ENCODE measurements around the gene FSCN2. TPM values are rescaled to one million over a fixed set of nuclear protein-coding genes. Genes with fewer than 3 reads are reported as not detected.

Gene FSCN2
- total and polyA plus RNA-seq, 5 donors: 0.45 to 0.63 (median 0.48) TPM

DNA sequence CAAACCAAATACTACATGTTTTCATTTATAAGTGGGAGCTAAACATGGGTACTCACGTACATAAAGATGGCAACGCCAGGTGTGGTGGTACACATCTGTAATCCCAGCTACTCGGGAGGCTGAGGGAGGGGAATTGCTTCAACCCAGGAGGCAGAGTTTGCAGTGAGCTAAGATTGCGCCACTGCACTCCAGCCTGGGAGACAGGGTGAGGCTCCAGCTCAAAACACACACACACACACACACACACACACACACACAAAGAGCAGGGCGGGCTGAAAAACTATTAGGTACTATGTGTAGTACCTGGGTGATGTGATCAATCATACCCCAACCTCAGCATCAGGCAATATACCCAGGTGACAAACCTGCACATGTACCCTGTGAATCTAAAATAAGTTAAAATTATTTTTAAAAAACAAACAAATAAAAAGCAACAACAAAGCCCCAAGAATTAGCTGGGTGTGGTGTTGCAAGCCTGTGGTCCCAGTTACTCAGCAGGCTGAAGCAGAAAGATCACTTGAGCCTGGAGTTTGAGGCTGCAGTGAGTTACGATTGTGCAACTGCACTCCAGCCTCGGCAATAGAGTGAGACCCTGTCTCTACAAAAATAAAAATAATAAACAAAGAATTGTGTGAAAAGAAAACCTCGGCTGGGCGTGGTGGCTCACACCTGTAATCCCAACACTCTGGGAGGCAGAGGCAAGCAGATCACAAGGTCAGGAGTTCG lies 35.8 kb downstream of the FSCN2 start:
- intact Hi-C loops (cut with DNase I): no loop called here
- Histone ChIP-seq H3K4me1 (ENCODE audit: control insufficient read depth, insufficient read depth, low read length) (peaks cover 11% of the 10 kb centered on the region), H3K27me3 (ENCODE audit: control insufficient read depth, insufficient read depth) (no peaks in the 10 kb centered on the region), H3K9me3 (ENCODE audit: control insufficient read depth, low read length) (no peaks in the 10 kb centered on the region), H3K27ac (ENCODE audit: low read length) (no peak overlapping the region), H3K4me3 (ENCODE audit: low read length) (no peak overlapping the region)
- 84% methylated on average over 10 of the region's 10 CpGs for WGBS
- no peak for ATAC-seq
- peak in 1 of 3 donors; percentile 16 for DNase-seq

DNA sequence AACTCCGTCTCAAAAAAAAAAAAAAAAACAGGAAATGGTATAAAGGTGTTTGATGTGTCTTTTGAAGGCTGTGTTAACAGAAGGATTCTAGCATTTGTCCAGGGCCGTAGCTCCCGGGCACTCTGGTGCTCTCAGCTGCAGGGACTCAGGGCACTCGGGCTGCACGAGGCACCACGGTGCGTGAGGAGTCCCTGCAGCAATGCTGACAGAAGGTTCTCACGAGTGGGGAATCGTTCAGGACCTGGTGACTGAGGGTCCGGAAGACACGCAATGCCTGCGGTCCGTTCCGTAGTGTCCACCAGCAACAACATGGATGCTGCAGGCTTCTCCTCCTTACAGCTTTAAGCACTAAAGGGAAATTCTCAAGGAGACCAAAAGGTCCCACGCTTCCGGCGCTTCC lies 36.6 kb downstream of the FSCN2 start:
- Histone ChIP-seq H3K27me3 (ENCODE audit: control insufficient read depth, insufficient read depth) (no peaks in the 10 kb centered on the region), H3K4me1 (ENCODE audit: control insufficient read depth, insufficient read depth, low read length) (peaks cover 11% of the 10 kb centered on the region), H3K27ac (ENCODE audit: low read length) (no peak overlapping the region), H3K4me3 (ENCODE audit: low read length) (no peak overlapping the region), H3K9me3 (ENCODE audit: control insufficient read depth, low read length) (no peaks in the 10 kb centered on the region)
- DNase-seq (peak in 1 of 3 donors; percentile 23), ATAC-seq (no peak)
- WGBS: 93% methylated on average over 17 of the region's 17 CpGs
- intact Hi-C loops (cut with DNase I): no loop called here

DNA sequence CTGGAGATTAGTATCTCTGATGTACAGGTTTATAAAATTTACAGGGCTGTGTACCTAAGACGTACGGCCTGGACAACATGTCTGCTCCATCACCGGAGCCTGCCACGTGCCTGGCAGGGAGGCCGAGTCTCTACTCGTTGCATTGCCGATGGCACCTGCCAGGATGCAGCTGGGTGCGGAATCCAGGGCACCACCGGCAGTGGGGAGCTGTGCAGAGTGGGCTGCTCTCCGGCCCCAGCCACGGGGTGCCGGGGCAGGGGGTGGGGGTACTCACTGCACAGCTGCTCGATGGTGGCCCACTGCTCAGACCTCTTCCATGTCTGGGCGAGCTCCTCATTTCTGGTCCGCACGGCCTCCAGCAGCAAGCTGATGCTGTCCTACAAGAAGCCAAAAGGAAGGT lies 37.1 kb downstream of the FSCN2 start:
- no peaks in the 10 kb centered on the region for H3K9me3 ChIP-seq (ENCODE audit: control insufficient read depth, low read length)
- no peak overlapping the region for H3K4me3 ChIP-seq (ENCODE audit: low read length)
- H3K27me3 ChIP-seq (ENCODE audit: control insufficient read depth, insufficient read depth): no peaks in the 10 kb centered on the region
- intact Hi-C loops (cut with DNase I): no loop called here
- H3K27ac ChIP-seq (ENCODE audit: low read length): no peak overlapping the region
- 91% methylated on average over 16 of the region's 16 CpGs for WGBS
- peak in 2 of 3 donors; percentile 40 to 42 for DNase-seq
- peaks cover 11% of the 10 kb centered on the region for H3K4me1 ChIP-seq (ENCODE audit: control insufficient read depth, insufficient read depth, low read length)
- no peak for ATAC-seq

DNA sequence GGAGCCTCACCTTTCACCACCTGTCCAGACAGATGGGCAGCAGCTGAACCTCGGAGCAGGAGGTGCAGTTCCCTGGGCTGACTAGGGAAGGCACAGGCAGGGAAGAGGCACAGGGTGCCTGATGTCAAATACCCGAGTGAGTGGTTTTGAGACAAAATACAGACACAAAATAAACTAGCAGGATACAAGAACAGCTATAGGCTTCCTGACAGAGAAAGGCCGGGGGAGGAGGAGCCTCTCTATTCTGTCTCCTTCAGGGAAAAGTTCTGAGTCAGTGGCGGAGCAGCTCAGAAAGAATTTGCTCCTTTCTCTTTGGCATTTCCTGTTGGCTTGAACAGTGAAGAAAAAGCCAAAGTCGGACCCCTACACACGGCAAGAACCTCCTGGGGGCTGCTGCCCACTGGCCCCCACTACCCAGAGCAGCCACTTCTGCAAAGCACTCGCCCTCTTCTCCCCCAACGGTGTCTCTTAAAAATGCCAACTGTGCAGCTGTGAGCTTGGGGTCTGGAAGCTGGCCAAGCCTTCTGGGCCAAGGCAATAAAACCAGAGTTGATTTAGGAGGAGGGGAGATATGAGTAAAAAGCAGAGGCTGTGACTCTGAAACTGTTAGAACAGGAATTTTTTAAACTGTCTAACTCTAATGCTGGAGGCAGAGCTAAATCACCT lies 38.4 kb downstream of the FSCN2 start:
- Histone ChIP-seq H3K27ac (ENCODE audit: low read length) (peak overlapping the region; percentile 96), H3K27me3 (ENCODE audit: control insufficient read depth, insufficient read depth) (no peaks in the 10 kb centered on the region), H3K9me3 (ENCODE audit: control insufficient read depth, low read length) (no peaks in the 10 kb centered on the region), H3K4me1 (ENCODE audit: control insufficient read depth, insufficient read depth, low read length) (peaks cover 11% of the 10 kb centered on the region), H3K4me3 (ENCODE audit: low read length) (no peak overlapping the region)
- ATAC-seq: peak; percentile 81 to 84
- 6% methylated on average over 8 of the region's 8 CpGs for WGBS
- DNase-seq: peak; percentile 71 to 91 (median 86)
- intact Hi-C loops (cut with DNase I): no loop called here

DNA sequence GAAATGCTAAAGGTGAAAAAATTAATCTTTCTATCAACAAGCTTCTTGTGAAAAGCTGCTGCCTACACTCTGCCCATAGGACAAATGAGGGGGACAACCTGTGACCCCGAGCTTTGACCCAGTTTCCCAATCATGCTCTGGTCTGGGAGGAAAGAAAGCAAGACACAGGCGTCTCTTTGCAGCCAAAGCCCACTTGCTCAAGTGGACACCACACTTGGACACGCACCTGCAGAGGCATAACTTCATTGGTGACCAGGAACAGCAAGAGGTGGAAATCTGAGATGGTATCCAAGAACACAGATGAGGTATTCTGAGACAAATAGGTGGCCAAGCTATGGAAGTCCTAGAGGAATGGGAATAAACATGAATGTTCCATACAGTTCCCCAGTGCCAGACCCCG lies 39.0 kb downstream of the FSCN2 start:
- ATAC-seq: no peak
- Histone ChIP-seq H3K27me3 (ENCODE audit: control insufficient read depth, insufficient read depth) (no peaks in the 10 kb centered on the region), H3K27ac (ENCODE audit: low read length) (peak overlapping the region; percentile 73), H3K9me3 (ENCODE audit: control insufficient read depth, low read length) (no peaks in the 10 kb centered on the region), H3K4me3 (ENCODE audit: low read length) (no peak overlapping the region), H3K4me1 (ENCODE audit: control insufficient read depth, insufficient read depth, low read length) (peaks cover 11% of the 10 kb centered on the region)
- peak in 1 of 3 donors; percentile 4 for DNase-seq
- intact Hi-C loops (cut with DNase I): no loop called here
- 52% methylated on average over 4 of the region's 4 CpGs for WGBS

DNA sequence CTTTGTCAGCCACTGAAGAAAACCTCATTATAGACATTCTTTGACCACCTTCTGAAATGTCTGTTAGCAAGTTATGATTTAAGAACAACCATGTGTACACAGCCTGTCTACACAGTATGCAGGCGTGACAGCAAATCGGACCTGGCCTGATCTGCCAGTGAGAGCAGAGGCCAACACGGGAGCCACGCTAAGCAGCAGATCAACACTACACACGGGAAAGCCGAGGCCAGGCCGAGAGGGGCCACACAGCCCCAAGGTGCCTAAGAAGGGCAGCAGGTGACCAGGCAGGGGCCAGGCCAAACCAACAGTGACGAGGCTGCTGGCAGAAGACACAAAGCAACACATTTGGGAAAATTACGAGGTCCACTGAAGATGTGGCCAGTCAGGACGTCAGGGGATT lies 40.2 kb downstream of the FSCN2 start:
- ATAC-seq (no peak), DNase-seq (peak in 1 of 3 donors; percentile 30)
- Histone ChIP-seq H3K27me3 (ENCODE audit: control insufficient read depth, insufficient read depth) (no peaks in the 10 kb centered on the region), H3K4me3 (ENCODE audit: low read length) (no peak overlapping the region), H3K27ac (ENCODE audit: low read length) (no peak overlapping the region), H3K4me1 (ENCODE audit: control insufficient read depth, insufficient read depth, low read length) (peaks cover 11% of the 10 kb centered on the region), H3K9me3 (ENCODE audit: control insufficient read depth, low read length) (no peaks in the 10 kb centered on the region)
- intact Hi-C loops (cut with DNase I): no loop called here
- 86% methylated on average over 10 of the region's 10 CpGs for WGBS

DNA sequence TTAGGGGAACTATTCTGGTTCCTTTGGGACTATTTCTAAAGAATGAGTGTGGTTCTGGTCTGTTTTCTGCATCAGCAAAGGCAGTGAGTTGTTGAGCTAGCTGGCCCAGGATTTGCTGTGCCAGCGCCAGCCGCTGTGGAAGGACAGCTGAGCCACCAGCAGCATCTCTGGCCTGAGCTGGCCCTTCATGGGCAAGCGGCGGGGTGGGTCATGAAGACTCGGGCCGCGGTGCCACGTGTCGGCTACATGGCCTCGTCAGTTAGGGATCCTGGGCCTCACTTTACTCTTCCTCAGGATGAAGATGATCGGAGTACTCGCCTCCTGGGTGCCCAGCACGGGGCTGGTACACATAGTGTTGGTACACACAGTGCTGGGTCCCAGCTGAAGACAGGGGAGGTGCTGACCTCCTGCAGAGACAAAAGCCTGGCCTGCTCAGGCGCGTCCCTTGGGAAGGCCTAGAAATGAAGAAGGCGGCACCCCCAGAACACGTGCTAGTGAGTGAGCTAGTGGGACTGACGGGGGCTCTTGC lies 41.9 kb downstream of the FSCN2 start:
- no peaks in the 10 kb centered on the region for H3K9me3 ChIP-seq (ENCODE audit: control insufficient read depth, low read length)
- intact Hi-C loops (cut with DNase I): no loop called here
- peak in 1 of 3 donors; percentile 30 for DNase-seq
- no peak overlapping the region for H3K4me3 ChIP-seq (ENCODE audit: low read length)
- WGBS: 95% methylated on average over 18 of the region's 18 CpGs
- no peak overlapping the region for H3K27ac ChIP-seq (ENCODE audit: low read length)
- H3K27me3 ChIP-seq (ENCODE audit: control insufficient read depth, insufficient read depth): no peaks in the 10 kb centered on the region
- ATAC-seq: no peak
- H3K4me1 ChIP-seq (ENCODE audit: control insufficient read depth, insufficient read depth, low read length): peaks cover 11% of the 10 kb centered on the region

DNA sequence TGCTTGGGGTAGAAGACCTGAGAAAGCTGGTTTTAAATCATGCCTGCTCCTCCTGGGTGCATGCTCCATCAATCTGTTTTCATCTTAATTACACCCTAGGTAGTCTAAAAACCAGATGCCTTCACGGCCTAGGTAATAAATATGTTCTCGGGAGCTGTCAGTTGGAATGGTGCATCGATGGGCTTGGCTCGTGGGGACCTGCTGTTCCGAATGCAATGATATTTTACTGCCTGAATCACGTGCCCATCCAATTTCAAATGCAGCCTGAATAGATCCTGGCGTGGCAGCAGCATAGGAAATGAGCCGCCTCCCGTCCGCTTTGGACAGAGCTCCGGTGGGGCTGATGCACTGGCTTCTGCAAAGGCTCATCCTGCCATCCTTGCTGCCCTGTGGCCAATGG lies 42.8 kb downstream of the FSCN2 start:
- no peaks in the 10 kb centered on the region for H3K9me3 ChIP-seq (ENCODE audit: control insufficient read depth, low read length)
- no peaks in the 10 kb centered on the region for H3K27me3 ChIP-seq (ENCODE audit: control insufficient read depth, insufficient read depth)
- peaks cover 11% of the 10 kb centered on the region for H3K4me1 ChIP-seq (ENCODE audit: control insufficient read depth, insufficient read depth, low read length)
- no peak overlapping the region for H3K4me3 ChIP-seq (ENCODE audit: low read length)
- DNase-seq (peak in 1 of 3 donors; percentile 28), ATAC-seq (no peak)
- intact Hi-C loops (cut with DNase I): no loop called here
- WGBS: 94% methylated on average over 11 of the region's 11 CpGs
- no peak overlapping the region for H3K27ac ChIP-seq (ENCODE audit: low read length)

DNA sequence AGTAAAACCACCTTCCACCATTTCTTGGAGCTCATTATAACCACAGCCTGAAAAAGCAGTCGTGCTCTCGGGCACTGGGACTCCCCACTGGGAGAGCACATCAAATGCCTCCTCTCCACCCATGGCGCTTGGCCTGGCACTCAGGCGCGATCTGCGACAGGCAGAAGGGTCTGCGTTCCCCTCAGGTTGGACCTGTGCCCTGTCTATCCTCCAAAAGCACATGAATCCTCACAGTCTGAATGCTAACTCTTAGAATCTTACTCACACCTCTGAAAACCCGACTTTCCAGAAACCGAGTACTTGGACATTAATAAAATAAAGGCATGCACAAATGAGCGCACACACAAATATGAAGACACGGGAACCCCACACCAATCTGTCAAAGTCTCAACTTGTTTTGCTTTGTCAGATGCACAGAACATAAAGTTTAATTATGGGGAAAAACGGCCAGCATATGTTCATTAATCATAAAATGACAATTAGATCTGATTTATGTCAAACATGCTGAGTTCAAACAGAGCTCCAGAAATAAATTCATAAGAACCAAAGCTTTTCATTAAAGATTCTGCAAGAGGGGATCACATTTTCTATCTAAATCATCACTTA lies 44.5 kb downstream of the FSCN2 start:
- peak in 1 of 3 donors; percentile 40 for DNase-seq
- WGBS: 87% methylated on average over 12 of the region's 12 CpGs
- intact Hi-C loops (cut with DNase I): no loop called here
- peaks cover 3% of the 10 kb centered on the region for H3K4me1 ChIP-seq (ENCODE audit: control insufficient read depth, insufficient read depth, low read length)
- no peak for ATAC-seq
- H3K9me3 ChIP-seq (ENCODE audit: control insufficient read depth, low read length): no peaks in the 10 kb centered on the region
- no peak overlapping the region for H3K27ac ChIP-seq (ENCODE audit: low read length)
- H3K27me3 ChIP-seq (ENCODE audit: control insufficient read depth, insufficient read depth): no peaks in the 10 kb centered on the region
- H3K4me3 ChIP-seq (ENCODE audit: low read length): no peak overlapping the region

DNA sequence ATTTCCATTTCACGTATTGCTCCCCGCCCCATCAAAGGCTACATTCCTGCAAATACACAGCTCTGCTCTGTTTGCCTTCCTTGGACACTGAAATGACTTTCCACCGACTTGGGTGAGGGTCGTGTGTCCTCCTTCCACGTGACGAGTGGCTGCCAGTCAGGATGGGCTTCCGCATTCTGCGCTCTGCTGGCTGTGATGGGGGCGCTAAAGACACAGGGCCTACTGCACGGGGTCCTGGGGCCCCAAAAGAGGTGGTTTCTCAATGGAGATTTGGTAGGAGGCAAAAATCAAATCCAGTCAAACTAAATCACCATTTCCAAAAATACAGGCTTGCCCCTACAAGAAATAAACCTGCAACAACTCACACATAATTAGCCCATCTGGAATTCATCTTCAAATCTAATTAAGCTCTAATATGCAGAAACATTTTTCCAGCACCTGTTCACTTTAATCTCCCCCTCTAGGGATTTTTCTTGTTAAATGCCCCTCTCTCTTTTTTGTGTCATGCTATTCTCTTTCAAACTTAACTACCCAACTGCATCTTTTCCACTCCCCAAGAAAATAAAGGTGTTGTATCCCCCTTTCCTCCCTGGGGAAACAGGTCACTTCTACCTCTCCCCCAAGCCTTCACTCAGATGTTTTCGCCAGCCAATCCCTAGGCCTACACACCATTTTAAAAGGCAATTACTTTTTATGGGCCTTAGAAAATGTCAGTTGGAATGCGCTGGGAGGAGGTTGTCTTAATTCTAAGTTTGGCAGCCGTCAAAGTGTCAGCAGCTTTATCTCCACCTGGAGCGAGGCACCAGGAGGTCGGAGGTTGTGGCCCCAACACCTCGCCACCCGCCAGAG lies 45.8 kb downstream of the FSCN2 start:
- WGBS: 77% methylated on average over 17 of the region's 17 CpGs
- DNase-seq (peak in 1 of 3 donors; percentile 11), ATAC-seq (no peak)
- intact Hi-C loops (cut with DNase I): no loop called here
- Histone ChIP-seq H3K27ac (ENCODE audit: low read length) (no peak overlapping the region), H3K9me3 (ENCODE audit: control insufficient read depth, low read length) (no peaks in the 10 kb centered on the region), H3K27me3 (ENCODE audit: control insufficient read depth, insufficient read depth) (no peaks in the 10 kb centered on the region), H3K4me3 (ENCODE audit: low read length) (no peak overlapping the region), H3K4me1 (ENCODE audit: control insufficient read depth, insufficient read depth, low read length) (peaks cover 3% of the 10 kb centered on the region)

Data from right cardiac atrium (tissue), 5 donors.